Activated CD4-positive, alpha-beta memory T cell treated with anti-CD3 and anti-CD28 coated beads for 36 hours (primary cell): ENCODE results near the gene RAB32. TPM values are rescaled to one million over a fixed set of nuclear protein-coding genes. Genes with fewer than 3 reads are reported as not detected.

ENCODE experiments used
- CTCF ChIA-PET: fragments of 350-600 bp; sonication (Branson Sonifier 250); formaldehyde crosslinking; loops from one replicate; lab custom pipeline; 2021; ENCODE audit warnings: antibody characterized with exemption, inconsistent platforms; lab: Charles Lee
- POLR2A ChIA-PET: fragments of 350-600 bp; sonication (Branson Sonifier 250); formaldehyde crosslinking; loops from one replicate; lab custom pipeline; 2021; ENCODE audit warnings: antibody characterized with exemption; lab: Charles Lee
- DNase-seq: peaks from one replicate; pipeline ENCODE4 v3.0.0-alpha.2; 2020
- H3K27ac Mint-ChIP-seq: one replicate; pipeline ENCODE4 v1.8.0; 2021; ENCODE audit warnings: mixed read lengths
- H3K27me3 Mint-ChIP-seq: one replicate; pipeline ENCODE4 v1.8.0; 2021; ENCODE audit warnings: mixed read lengths
- H3K36me3 Mint-ChIP-seq: one replicate; pipeline ENCODE4 v1.8.0; 2021; ENCODE audit warnings: mixed read lengths
- H3K4me1 Mint-ChIP-seq: one replicate; pipeline ENCODE4 v1.8.0; 2021; ENCODE audit warnings: low read depth, mixed read lengths
- H3K4me3 Mint-ChIP-seq: one replicate; pipeline ENCODE4 v1.8.0; 2021; ENCODE audit warnings: mild to moderate bottlenecking, mixed read lengths
- H3K9me3 Mint-ChIP-seq: one replicate; pipeline ENCODE4 v1.8.0; 2021; ENCODE audit warnings: mixed read lengths
- intact Hi-C: fragments of 100-400 bp; cut with micrococcal nuclease; formaldehyde crosslinking; loops from one replicate; pipeline ENCODE4 v1.15.1; 2023
- total RNA-seq, 2 experiments: library from RNA; stranded (reverse); gene quantifications; one replicate each; pipeline ENCODE4 v1.2.3, GENCODE V29; 2021

The RAB32 gene
- total RNA-seq, 2 experiments from 2014 or later = 0.24 to 0.44 TPM

DNA sequence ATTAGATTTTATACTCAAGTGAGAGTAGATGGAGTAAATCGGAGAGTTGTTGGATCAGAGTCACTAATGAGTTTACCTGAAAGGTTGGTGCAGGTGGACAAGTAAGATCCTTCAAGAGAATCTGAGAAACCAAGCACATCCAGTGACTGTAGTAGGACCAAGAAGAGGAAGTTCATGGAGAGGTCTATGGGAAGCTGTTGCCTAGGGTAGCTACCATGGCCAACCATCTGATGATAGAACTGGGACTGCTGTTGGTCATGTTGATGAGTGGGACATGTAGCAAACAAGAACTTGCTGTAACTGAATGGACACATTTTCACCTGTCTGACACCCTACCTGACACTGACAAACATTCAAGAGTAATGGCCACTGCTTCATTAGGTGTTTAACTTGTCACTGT lies 43.8 kb downstream of the RAB32 start:
- intact Hi-C loops = no loop called here
- POLR2A ChIA-PET = no interaction called here
- H3K9me3 Mint-ChIP-seq = no peaks in the 10 kb centered on the region
- no peak overlapping the region for H3K4me3 Mint-ChIP-seq
- no peaks in the 10 kb centered on the region for H3K36me3 Mint-ChIP-seq
- H3K4me1 Mint-ChIP-seq = no peaks in the 10 kb centered on the region
- no peak overlapping the region for H3K27ac Mint-ChIP-seq
- no peaks in the 10 kb centered on the region for H3K27me3 Mint-ChIP-seq
- CTCF ChIA-PET = interaction anchor here (1.6 kb wide), 1 partner anchor 10 kb away, joined by 3 read pairs; no protein-coding TSS in a partner anchor
- no peak for DNase-seq

DNA sequence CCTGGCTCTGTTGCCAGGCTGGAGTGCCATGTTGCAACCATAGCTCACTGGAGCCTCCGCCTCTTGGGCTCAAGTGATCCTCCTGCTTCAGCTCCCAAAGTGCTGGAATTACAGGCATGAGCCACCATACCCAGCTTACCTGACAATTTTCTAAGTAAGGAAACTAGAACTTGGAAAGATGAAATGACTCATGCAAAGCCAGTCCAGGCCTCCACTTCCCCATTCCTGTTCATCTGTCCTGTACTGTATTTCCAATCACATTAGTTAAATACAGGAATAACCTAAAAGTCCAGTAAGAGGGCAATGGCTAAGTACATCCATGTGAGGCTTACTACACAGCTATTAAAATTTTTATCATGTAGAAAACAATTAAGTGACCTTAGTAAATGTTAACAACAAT lies 46.9 kb downstream of the RAB32 start:
- intact Hi-C loops = no loop called here
- ChIA-PET POLR2A (no interaction called here), CTCF (no interaction called here)
- Mint-ChIP-seq H3K9me3 (no peaks in the 10 kb centered on the region), H3K4me3 (no peak overlapping the region), H3K27ac (no peak overlapping the region), H3K27me3 (peaks cover 2% of the 10 kb centered on the region), H3K4me1 (no peaks in the 10 kb centered on the region), H3K36me3 (no peaks in the 10 kb centered on the region)
- DNase-seq = no peak

DNA sequence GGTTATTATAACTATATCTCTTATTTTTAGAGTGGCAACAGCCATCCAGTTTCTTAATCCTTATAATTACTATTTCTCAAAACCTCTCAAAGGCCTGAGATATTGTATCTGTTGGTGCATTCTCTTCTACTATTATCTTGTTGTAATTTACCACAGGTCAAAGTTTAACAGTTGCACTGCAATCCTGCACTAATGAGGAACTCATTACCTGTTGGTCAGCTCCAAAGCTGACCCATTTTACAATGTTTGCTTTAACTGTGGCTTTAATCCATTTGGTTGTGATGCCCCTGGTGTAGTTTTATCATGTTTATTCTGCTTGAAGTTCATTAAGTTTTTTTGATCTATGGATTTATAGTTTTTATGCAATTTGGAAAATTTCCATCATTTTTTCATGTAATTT lies 48.8 kb downstream of the RAB32 start:
- no peaks in the 10 kb centered on the region for H3K9me3 Mint-ChIP-seq

DNA sequence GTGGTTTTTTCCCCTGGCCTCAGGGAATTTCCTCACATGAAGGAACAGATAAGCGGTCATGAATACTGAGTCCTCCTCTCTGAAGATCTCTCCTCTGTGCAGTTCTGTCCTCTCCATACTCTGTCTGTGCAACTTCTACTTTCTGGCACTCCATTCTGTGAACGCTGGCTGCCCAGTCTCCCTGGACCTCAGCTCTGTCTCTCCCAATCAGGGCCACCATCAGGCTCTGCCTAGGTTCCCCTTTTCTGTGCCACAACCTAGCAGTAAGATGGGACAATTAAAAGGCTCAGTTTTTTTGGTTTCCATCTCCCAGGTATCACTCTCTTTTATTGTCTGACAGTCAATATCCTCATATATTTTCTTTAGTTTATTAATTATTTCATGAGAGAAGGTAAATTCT lies 50.4 kb downstream of the RAB32 start:
- POLR2A ChIA-PET = no interaction called here

More for the DNA sequence above, 48.8 kb downstream of the RAB32 start:
- no peak for DNase-seq
- intact Hi-C loops = no loop called here
- Mint-ChIP-seq H3K27ac (no peak overlapping the region), H3K36me3 (no peaks in the 10 kb centered on the region), H3K4me1 (no peaks in the 10 kb centered on the region), H3K27me3 (peaks cover 2% of the 10 kb centered on the region), H3K4me3 (no peak overlapping the region)
- ChIA-PET CTCF (no interaction called here), POLR2A (no interaction called here)

DNA sequence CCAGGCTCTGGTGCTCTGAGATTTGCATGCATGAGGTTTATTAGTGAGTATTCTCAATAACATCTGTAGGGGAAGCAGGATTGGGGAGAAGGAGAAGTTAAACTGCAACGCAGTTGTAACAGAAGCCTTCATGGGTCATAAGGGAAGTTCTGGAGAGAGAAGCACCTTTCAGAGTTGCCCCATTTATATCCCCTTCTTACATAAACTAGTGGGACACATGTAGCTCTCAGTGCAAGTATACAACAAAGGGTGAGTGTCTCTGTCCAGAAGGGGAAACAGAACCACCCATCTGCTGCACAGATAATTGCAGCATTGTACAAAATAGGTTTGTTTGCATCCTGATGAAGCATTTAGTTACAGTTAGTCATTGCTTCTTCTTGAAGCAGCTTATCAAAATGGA lies 50.9 kb downstream of the RAB32 start:
- CTCF ChIA-PET = no interaction called here
- intact Hi-C loops = no loop called here
- no peak overlapping the region for H3K27ac Mint-ChIP-seq

More for the DNA sequence above, 50.4 kb downstream of the RAB32 start:
- CTCF ChIA-PET = no interaction called here
- DNase-seq = no peak
- Mint-ChIP-seq H3K36me3 (no peaks in the 10 kb centered on the region), H3K27ac (no peak overlapping the region), H3K27me3 (peaks cover 6% of the 10 kb centered on the region), H3K4me1 (peaks cover 2% of the 10 kb centered on the region), H3K4me3 (no peak overlapping the region), H3K9me3 (no peaks in the 10 kb centered on the region)
- intact Hi-C loops = no loop called here

DNA sequence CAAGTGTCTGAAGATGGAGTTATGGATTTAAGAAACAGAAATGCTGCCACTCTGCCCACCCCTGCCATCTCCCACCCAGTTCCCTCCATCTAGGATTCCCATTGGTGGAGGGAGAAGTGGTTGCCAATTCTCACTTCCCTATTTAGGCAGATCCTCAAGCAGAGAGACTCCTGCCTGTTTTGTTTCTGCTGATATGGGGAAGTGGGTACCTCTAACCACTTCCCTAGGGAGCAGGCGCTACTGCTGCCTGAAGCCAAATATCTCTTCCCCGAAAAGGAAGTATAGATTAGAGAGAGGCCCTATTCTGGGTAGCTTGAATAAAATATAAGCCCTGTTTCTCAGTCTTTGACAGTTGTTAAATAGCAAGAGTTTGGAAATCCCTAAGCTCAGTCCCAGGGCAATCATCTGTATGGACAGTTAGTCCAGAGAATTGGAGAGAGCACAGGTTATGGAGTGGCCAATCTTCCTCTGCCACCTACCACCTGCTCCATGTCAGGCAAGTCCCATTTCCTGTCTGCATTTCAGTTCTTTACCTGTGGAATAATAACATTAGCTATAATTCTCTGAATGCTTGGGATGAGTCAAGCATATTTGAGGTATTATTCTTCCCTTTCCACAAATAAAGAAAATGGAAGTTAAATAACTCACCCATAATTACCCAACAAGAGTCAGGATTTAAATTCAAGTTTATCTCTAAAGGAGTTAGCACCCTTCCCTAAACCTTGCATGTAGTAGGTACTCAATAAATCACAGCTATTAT lies 52.5 kb downstream of the RAB32 start:
- POLR2A ChIA-PET = interaction anchor here (0.6 kb wide), 1 partner anchor 8 kb away, joined by 3 read pairs; no protein-coding TSS in a partner anchor
- CTCF ChIA-PET = no interaction called here
- no peak for DNase-seq
- H3K9me3 Mint-ChIP-seq = no peaks in the 10 kb centered on the region
- intact Hi-C loops = no loop called here
- H3K27ac Mint-ChIP-seq = no peak overlapping the region
- peaks cover 5% of the 10 kb centered on the region for H3K4me1 Mint-ChIP-seq
- H3K36me3 Mint-ChIP-seq = no peaks in the 10 kb centered on the region
- H3K4me3 Mint-ChIP-seq = no peak overlapping the region
- peaks cover 15% of the 10 kb centered on the region for H3K27me3 Mint-ChIP-seq

More for the DNA sequence above, 50.9 kb downstream of the RAB32 start:
- DNase-seq = no peak
- Mint-ChIP-seq H3K4me3 (no peak overlapping the region), H3K9me3 (no peaks in the 10 kb centered on the region), H3K4me1 (peaks cover 5% of the 10 kb centered on the region), H3K36me3 (no peaks in the 10 kb centered on the region), H3K27me3 (peaks cover 11% of the 10 kb centered on the region)
- POLR2A ChIA-PET = no interaction called here

DNA sequence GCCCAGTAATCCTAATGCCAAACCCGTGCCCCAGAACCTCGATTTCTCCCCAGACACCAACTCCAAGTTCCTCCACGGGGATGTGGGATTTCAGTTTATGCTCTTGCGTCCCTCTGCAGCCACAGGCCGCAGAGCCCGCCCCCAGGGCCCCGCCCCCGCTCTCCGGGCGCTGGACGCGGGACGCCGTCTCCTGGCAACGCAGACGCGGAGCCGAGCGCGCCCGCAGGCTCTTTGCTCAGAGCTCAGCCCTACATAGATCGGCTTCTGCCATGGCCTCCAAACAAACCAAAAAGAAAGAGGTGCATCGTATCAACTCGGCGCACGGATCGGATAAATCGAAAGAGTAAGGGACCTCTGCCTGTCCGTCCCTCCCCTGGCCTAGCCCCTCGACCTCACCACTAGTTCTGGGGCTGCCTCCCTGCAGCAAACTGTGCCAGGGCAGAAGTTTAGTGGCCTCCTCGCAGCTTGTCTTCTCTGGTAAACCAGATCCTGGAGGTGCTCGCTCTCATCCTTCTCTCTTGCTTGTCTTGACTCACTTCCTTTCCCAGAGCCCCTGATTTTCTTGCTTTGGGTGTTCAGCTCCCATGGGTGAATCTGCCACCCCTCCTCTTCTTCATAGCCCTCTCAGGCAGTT lies 55.3 kb downstream of the RAB32 start, which contains the start of gene ADGB:
ADGB (plus strand) TSS at position 201 of the 634 bp plus-strand sequence; CDS start at position 270, 69 bp downstream.
- H3K36me3 Mint-ChIP-seq = no peaks in the 10 kb centered on the region
- POLR2A ChIA-PET = no interaction called here
- CTCF ChIA-PET = no interaction called here
- H3K4me3 Mint-ChIP-seq = no peak within 1 kb of the TSS
- DNase-seq = no peak
- intact Hi-C loops = no loop called here
- peaks cover 5% of the 10 kb centered on the region for H3K4me1 Mint-ChIP-seq
- no peak within 1 kb of the TSS for H3K27ac Mint-ChIP-seq
- H3K27me3 Mint-ChIP-seq = peaks cover 15% of the 10 kb centered on the region
- H3K9me3 Mint-ChIP-seq = no peaks in the 10 kb centered on the region

DNA sequence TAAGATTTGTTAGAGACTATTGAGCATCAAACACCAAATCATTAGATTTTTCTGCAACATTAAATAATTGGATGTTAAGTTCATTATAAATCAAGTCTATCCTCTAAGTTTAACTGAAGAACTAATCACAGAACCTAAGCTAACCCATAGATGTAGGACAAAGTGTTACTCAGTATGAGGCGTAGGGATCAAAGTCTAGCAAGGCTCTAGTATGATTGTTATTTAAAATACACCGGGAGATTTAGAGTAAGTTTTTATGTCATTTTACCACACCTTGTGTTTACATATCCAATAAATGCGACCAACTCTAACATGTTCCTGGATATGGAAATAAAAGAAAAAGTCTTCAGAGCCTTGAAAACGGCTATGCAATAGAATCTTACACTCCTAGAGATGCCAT lies 57.7 kb downstream of the RAB32 start:
- H3K36me3 Mint-ChIP-seq = no peaks in the 10 kb centered on the region
- CTCF ChIA-PET = no interaction called here
- peaks cover 5% of the 10 kb centered on the region for H3K4me1 Mint-ChIP-seq

DNA sequence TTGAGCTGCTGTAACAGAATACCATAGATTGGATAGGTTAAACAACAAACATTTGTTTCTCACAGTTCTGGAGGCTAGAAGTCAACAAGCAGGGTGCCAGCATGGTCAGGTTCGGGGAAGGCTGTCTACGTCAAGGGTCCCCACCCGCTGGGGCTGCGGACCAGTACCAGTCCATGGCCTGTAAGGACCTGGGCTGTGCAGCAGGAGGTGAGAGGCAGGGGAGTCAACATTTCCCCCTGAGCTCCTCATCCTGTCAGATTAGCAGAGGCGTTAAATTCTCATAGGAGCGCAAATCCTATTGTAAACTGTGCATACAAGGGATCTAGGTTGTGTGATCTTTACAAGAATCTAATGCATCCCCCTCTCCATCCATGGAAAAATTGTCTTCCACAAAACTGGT lies 58.9 kb downstream of the RAB32 start:
- Mint-ChIP-seq H3K4me3 (no peak overlapping the region), H3K4me1 (peaks cover 5% of the 10 kb centered on the region), H3K27me3 (peaks cover 14% of the 10 kb centered on the region), H3K36me3 (no peaks in the 10 kb centered on the region), H3K9me3 (no peaks in the 10 kb centered on the region), H3K27ac (no peak overlapping the region)
- POLR2A ChIA-PET = no interaction called here
- CTCF ChIA-PET = no interaction called here
- DNase-seq = no peak
- intact Hi-C loops = no loop called here

More for the DNA sequence above, 57.7 kb downstream of the RAB32 start:
- DNase-seq = no peak
- intact Hi-C loops = no loop called here
- Mint-ChIP-seq H3K27ac (no peak overlapping the region), H3K27me3 (peaks cover 14% of the 10 kb centered on the region), H3K9me3 (no peaks in the 10 kb centered on the region), H3K4me3 (no peak overlapping the region)
- POLR2A ChIA-PET = no interaction called here

Other genes with a start within 250 kb of the RAB32 start
- under 1 TPM in 1 of 2 experiments, not detected in 1; 0.56 TPM for gene ADGB, start 55.1 kb downstream of the RAB32 start, total RNA-seq